Ascending aorta (tissue), 2 donors: ENCODE data around the gene AOPEP. TPM values are rescaled to one million over a fixed set of nuclear protein-coding genes. Genes with fewer than 3 reads are reported as not detected.

Experiments
- DNase-seq, 2 donors: peaks; one replicate each; pipeline ENCODE4 v3.0.0-alpha.2; 2019; ENCODE audit warnings: low spot score in 2 of 2
- H3K27ac ChIP-seq, 2 donors: fragments of 200-600 bp; sonication (generic); one replicate each; pipeline ENCODE4 v1.5.1; 2016 to 2017; ENCODE audit warnings: mild to moderate bottlenecking in 1 of 2
- H3K27me3 ChIP-seq: fragments of 200-600 bp; sonication (generic); one replicate; pipeline ENCODE4 v1.5.1; 2017
- H3K36me3 ChIP-seq, 2 donors: fragments of 200-600 bp; sonication (generic); one replicate each; pipeline ENCODE4 v1.5.1; 2016
- H3K4me1 ChIP-seq, 2 donors: fragments of 200-600 bp; sonication (generic); one replicate each; pipeline ENCODE4 v1.5.1; 2016 to 2017; ENCODE audit warnings: mild to moderate bottlenecking in 1 of 2
- H3K4me3 ChIP-seq, 2 donors: fragments of 200-600 bp; sonication (generic); one replicate each; pipeline ENCODE4 v1.5.1; 2016 to 2017; ENCODE audit warnings: mild to moderate bottlenecking in 1 of 2
- H3K9me3 ChIP-seq, 2 donors: fragments of 200-600 bp; sonication (generic); one replicate each; pipeline ENCODE4 v1.5.1; 2016
- CTCF ChIP-seq, 3 experiments: fragments of 200-600 bp in 2 of 3; fragments of 450-650 bp in 1 of 3; sonication (generic) in 2 of 3; IDR thresholded peaks; one replicate each; pipeline ENCODE4 v1.5.1; 2016 to 2019; ENCODE audit warnings: antibody characterized with exemption in 3 of 3, mild to moderate bottlenecking in 1 of 3, moderate library complexity in 1 of 3
- intact Hi-C: fragments of 100-400 bp; cut with DNase I; formaldehyde crosslinking; loops from one replicate; pipeline ENCODE4 v1.15.1; 2023
- total RNA-seq: library from RNA; depleted of rRNA; stranded (reverse); fragments of >200 nt; gene quantifications from one replicate; pipeline ENCODE4 v1.1.0, GENCODE V29; 2016

AOPEP gene
- total RNA-seq, 1 donor from 2014 or later = 333 TPM

GRCh38 chr9:94932652-94933510, 206.4 kb downstream of the AOPEP start:
- Histone ChIP-seq H3K4me1 (peaks cover 2 to 38% of the 10 kb centered on the region in 2 donors), H3K4me3 (no peak overlapping the region), H3K9me3 (no peaks in the 10 kb centered on the region), H3K27ac (peak overlapping the region; percentile 58 to 71), H3K36me3 (no peaks in the 10 kb centered on the region), H3K27me3 (no peaks in the 10 kb centered on the region)
- TF ChIP-seq CTCF (IDR thresholded peaks at IDR 0.05) = no peak
- intact Hi-C loops = no loop called here
- DNase-seq = no peak

- DNase-seq = no peak
- intact Hi-C loops = no loop called here
- H3K27me3 ChIP-seq = no peaks in the 10 kb centered on the region
- H3K4me3 ChIP-seq = no peak overlapping the region
- H3K4me1 ChIP-seq = peaks cover 2 to 41% of the 10 kb centered on the region in 2 donors
- no peak for TF ChIP-seq CTCF (IDR thresholded peaks at IDR 0.05)
- H3K9me3 ChIP-seq = no peaks in the 10 kb centered on the region
- H3K36me3 ChIP-seq = no peaks in the 10 kb centered on the region
- peak overlapping the region; percentile 58 for H3K27ac ChIP-seq
Observed at GRCh38 chr9:94933511-94933828, 207.0 kb downstream of the AOPEP start.

GRCh38 chr9:94934816-94935328, 208.4 kb downstream of the AOPEP start:
- peak overlapping the region; percentile 53 to 58 for H3K27ac ChIP-seq
- no peaks in the 10 kb centered on the region for H3K36me3 ChIP-seq
- peak in 1 of 2 donors; percentile 60 for DNase-seq
- no peak overlapping the region for H3K4me3 ChIP-seq
- H3K4me1 ChIP-seq = peaks cover 2 to 41% of the 10 kb centered on the region in 2 donors
- H3K9me3 ChIP-seq = no peaks in the 10 kb centered on the region
- intact Hi-C loops = no loop called here
- no peak for TF ChIP-seq CTCF (IDR thresholded peaks at IDR 0.05)
- H3K27me3 ChIP-seq = no peaks in the 10 kb centered on the region

- no peaks in the 10 kb centered on the region for H3K36me3 ChIP-seq
- no peaks in the 10 kb centered on the region for H3K27me3 ChIP-seq
- peaks cover 2 to 41% of the 10 kb centered on the region in 2 donors for H3K4me1 ChIP-seq
- no peaks in the 10 kb centered on the region for H3K9me3 ChIP-seq
- DNase-seq = peak in 1 of 2 donors; percentile 55
- no peak overlapping the region for H3K4me3 ChIP-seq
- peak overlapping the region; percentile 48 to 58 for H3K27ac ChIP-seq
- TF ChIP-seq CTCF (IDR thresholded peaks at IDR 0.05) = no peak
- intact Hi-C loops = no loop called here
Observed at GRCh38 chr9:94935396-94935795, 208.9 kb downstream of the AOPEP start.

- H3K9me3 ChIP-seq = no peaks in the 10 kb centered on the region
- no peaks in the 10 kb centered on the region for H3K36me3 ChIP-seq
- no peaks in the 10 kb centered on the region for H3K27me3 ChIP-seq
- peak in 1 of 2 donors; percentile 27 for DNase-seq
- H3K4me3 ChIP-seq = no peak overlapping the region
- H3K27ac ChIP-seq = peak overlapping the region; percentile 48 to 58
- no peak for TF ChIP-seq CTCF (IDR thresholded peaks at IDR 0.05)
- intact Hi-C loops = no loop called here
- peaks cover 2 to 45% of the 10 kb centered on the region in 2 donors for H3K4me1 ChIP-seq
Observed at GRCh38 chr9:94936419-94936818, 209.9 kb downstream of the AOPEP start.
